ENCODE measurements around the gene ACAA2. TPM values are rescaled to one million over a fixed set of nuclear protein-coding genes. Genes with fewer than 3 reads are reported as not detected.

The ACAA2 gene
- total and polyA plus RNA-seq, 2 experiments from 2014 or later = 91.1 to 126 TPM

DNA sequence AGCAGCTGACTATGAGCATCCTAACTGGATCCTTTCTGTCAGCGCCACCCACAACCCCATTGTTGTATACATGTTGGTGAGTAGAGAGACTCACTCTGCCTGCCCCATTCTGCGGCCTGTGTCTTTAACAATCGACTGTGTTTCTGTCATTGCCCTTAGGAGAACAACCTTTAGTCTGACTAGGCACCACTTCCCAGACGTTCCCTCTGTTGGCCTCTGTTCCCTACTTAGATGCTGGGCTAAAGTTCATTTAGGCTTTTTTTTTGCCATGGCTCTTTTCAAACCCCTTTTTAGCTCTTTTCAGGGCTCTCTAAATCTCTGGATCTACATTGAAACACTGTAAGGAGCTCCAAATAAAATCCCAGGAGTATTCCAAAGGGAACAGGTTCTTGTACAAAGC lies 20.5 kb upstream of the ACAA2 start (continued):
- TF ChIP-seq NANOG (IDR thresholded peaks at IDR 0.05; ENCODE audit: borderline replicate concordance) (no peak), STAT1 (IDR thresholded peaks at IDR 0.05; ENCODE audit: unreplicated experiment) (no peak), ZNF114 (CRISPR knock-in tag; IDR thresholded peaks at IDR 0.05) (no peak)

DNA sequence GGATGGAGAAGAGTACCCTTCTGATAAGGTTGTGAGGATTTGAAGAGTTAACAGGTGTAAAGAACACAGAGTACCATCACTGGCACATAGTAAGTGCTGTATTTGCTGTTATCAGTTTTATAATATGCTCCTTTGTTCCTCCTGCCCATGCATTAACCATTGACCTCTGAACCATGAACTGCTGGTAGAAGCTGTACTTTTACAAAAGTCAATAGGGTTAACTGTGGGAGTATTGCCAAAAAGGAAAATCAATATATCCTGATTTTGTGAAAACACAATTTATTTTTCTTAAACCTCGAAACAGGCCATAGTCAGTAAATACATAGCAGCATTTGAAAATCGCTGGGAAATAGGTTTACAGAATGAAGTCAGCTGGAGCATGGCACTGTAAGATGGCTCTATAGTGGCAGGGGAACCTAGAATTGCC lies 18.9 kb upstream of the ACAA2 start:
- ATAC-seq (no peak), DNase-seq (ENCODE audit: low spot score) (no peak)
- no peak overlapping the region for H3K4me3 Mint-ChIP-seq
- Histone ChIP-seq H3K4me3 (no peak overlapping the region), H2AFZ (no peak overlapping the region), H3F3A (replicated peaks; ENCODE audit: low read depth) (no peaks in the 10 kb centered on the region), H3K4me2 (no peak overlapping the region), H3K9me2 (ENCODE audit: insufficient read depth) (no peaks in the 10 kb centered on the region), H3K27me3 (ENCODE audit: insufficient read depth) (no peaks in the 10 kb centered on the region), H3K36me3 (ENCODE audit: insufficient read depth) (no peaks in the 10 kb centered on the region), H3K27ac (ENCODE audit: low read depth) (no peak overlapping the region), H3K4me1 (ENCODE audit: insufficient read depth) (no peaks in the 10 kb centered on the region), H4K20me1 (replicated peaks; ENCODE audit: insufficient read depth) (no peaks in the 10 kb centered on the region), H3K79me2 (replicated peaks; ENCODE audit: insufficient read depth) (no peaks in the 10 kb centered on the region)
- peaks cover 30% of the 10 kb centered on the region for H3K9me3 Mint-ChIP-seq
- TF ChIP-seq JUNB (IDR thresholded peaks at IDR 0.05; ENCODE audit: unreplicated experiment) (no peak), ZNF331 (CRISPR knock-in tag; IDR thresholded peaks at IDR 0.05; ENCODE audit: low read depth) (no peak)
- no peaks in the 10 kb centered on the region for H3K4me1 Mint-ChIP-seq
- peaks cover 4% of the 10 kb centered on the region for H3K27me3 Mint-ChIP-seq (ENCODE audit: insufficient read depth, low read depth, poor library complexity)
- H3K27ac Mint-ChIP-seq = no peak overlapping the region
- H3K36me3 Mint-ChIP-seq (ENCODE audit: low read depth) = peaks cover 19% of the 10 kb centered on the region

DNA sequence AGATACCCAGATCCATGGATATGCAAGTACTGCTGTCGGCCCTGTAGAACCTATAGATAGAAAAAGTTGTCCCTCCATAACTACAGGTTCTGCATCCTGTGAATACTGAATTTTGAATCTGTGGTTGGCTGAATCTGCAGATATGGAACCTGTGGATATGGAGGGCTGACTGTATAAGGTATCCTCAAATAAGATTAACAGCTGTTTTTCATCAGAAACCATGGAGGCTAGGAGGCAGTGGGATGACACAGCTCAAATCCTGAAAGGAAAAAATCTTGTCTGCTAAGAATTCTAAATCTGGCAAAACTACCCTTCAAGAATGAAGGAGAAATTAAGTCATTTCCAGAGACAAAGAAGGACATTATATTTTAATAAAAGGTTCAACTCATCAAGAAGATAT lies 14.7 kb upstream of the ACAA2 start:
- Histone ChIP-seq H4K20me1 (replicated peaks; ENCODE audit: insufficient read depth) (no peaks in the 10 kb centered on the region), H3K36me3 (ENCODE audit: insufficient read depth) (no peaks in the 10 kb centered on the region), H2AFZ (no peak overlapping the region), H3K27ac (ENCODE audit: low read depth) (no peak overlapping the region), H3K9me2 (ENCODE audit: insufficient read depth) (no peaks in the 10 kb centered on the region), H3F3A (replicated peaks; ENCODE audit: low read depth) (no peaks in the 10 kb centered on the region), H3K4me1 (ENCODE audit: insufficient read depth) (no peaks in the 10 kb centered on the region), H3K79me2 (replicated peaks; ENCODE audit: insufficient read depth) (no peaks in the 10 kb centered on the region), H3K27me3 (ENCODE audit: insufficient read depth) (no peaks in the 10 kb centered on the region), H3K4me3 (no peak overlapping the region), H3K4me2 (no peak overlapping the region)
- H3K36me3 Mint-ChIP-seq (ENCODE audit: low read depth) = peaks cover 33% of the 10 kb centered on the region
- no peak for ATAC-seq
- H3K4me3 Mint-ChIP-seq = no peak overlapping the region
- DNase-seq (ENCODE audit: low spot score) = no peak
- no peak overlapping the region for H3K27ac Mint-ChIP-seq
- H3K4me1 Mint-ChIP-seq = no peaks in the 10 kb centered on the region
- H3K27me3 Mint-ChIP-seq (ENCODE audit: insufficient read depth, low read depth, poor library complexity) = peaks cover 4% of the 10 kb centered on the region
- peaks cover 40% of the 10 kb centered on the region for H3K9me3 Mint-ChIP-seq
- TF ChIP-seq ZNF331 (CRISPR knock-in tag; IDR thresholded peaks at IDR 0.05; ENCODE audit: low read depth) = no peak
- TF ChIP-seq, protein P1, sequence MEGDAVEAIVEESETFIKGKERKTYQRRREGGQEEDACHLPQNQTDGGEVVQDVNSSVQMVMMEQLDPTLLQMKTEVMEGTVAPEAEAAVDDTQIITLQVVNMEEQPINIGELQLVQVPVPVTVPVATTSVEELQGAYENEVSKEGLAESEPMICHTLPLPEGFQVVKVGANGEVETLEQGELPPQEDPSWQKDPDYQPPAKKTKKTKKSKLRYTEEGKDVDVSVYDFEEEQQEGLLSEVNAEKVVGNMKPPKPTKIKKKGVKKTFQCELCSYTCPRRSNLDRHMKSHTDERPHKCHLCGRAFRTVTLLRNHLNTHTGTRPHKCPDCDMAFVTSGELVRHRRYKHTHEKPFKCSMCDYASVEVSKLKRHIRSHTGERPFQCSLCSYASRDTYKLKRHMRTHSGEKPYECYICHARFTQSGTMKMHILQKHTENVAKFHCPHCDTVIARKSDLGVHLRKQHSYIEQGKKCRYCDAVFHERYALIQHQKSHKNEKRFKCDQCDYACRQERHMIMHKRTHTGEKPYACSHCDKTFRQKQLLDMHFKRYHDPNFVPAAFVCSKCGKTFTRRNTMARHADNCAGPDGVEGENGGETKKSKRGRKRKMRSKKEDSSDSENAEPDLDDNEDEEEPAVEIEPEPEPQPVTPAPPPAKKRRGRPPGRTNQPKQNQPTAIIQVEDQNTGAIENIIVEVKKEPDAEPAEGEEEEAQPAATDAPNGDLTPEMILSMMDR (conservative IDR thresholded peaks at IDR 0.05; ENCODE audit: low read depth in 2 of 2) = no peak
- no peak for TF ChIP-seq STAT1 (IDR thresholded peaks at IDR 0.05; ENCODE audit: unreplicated experiment)
- TF ChIP-seq JUNB (IDR thresholded peaks at IDR 0.05; ENCODE audit: unreplicated experiment) = no peak
- no peak for TF ChIP-seq EZH2 (IDR thresholded peaks at IDR 0.05; ENCODE audit: low read depth, unreplicated experiment)
- no peak for TF ChIP-seq NANOG (IDR thresholded peaks at IDR 0.05; ENCODE audit: borderline replicate concordance)
- no peak for TF ChIP-seq EZH2phosphoT487 (IDR thresholded peaks at IDR 0.05; ENCODE audit: unreplicated experiment)
- TF ChIP-seq, protein P2, sequence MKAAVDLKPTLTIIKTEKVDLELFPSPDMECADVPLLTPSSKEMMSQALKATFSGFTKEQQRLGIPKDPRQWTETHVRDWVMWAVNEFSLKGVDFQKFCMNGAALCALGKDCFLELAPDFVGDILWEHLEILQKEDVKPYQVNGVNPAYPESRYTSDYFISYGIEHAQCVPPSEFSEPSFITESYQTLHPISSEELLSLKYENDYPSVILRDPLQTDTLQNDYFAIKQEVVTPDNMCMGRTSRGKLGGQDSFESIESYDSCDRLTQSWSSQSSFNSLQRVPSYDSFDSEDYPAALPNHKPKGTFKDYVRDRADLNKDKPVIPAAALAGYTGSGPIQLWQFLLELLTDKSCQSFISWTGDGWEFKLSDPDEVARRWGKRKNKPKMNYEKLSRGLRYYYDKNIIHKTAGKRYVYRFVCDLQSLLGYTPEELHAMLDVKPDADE (IDR thresholded peaks at IDR 0.05) = no peak
- TF ChIP-seq CREB1 (CRISPR knock-in tag; IDR thresholded peaks at IDR 0.05; ENCODE audit: low read depth) = no peak
- TF ChIP-seq, protein P3, sequence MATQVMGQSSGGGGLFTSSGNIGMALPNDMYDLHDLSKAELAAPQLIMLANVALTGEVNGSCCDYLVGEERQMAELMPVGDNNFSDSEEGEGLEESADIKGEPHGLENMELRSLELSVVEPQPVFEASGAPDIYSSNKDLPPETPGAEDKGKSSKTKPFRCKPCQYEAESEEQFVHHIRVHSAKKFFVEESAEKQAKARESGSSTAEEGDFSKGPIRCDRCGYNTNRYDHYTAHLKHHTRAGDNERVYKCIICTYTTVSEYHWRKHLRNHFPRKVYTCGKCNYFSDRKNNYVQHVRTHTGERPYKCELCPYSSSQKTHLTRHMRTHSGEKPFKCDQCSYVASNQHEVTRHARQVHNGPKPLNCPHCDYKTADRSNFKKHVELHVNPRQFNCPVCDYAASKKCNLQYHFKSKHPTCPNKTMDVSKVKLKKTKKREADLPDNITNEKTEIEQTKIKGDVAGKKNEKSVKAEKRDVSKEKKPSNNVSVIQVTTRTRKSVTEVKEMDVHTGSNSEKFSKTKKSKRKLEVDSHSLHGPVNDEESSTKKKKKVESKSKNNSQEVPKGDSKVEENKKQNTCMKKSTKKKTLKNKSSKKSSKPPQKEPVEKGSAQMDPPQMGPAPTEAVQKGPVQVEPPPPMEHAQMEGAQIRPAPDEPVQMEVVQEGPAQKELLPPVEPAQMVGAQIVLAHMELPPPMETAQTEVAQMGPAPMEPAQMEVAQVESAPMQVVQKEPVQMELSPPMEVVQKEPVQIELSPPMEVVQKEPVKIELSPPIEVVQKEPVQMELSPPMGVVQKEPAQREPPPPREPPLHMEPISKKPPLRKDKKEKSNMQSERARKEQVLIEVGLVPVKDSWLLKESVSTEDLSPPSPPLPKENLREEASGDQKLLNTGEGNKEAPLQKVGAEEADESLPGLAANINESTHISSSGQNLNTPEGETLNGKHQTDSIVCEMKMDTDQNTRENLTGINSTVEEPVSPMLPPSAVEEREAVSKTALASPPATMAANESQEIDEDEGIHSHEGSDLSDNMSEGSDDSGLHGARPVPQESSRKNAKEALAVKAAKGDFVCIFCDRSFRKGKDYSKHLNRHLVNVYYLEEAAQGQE (IDR thresholded peaks at IDR 0.05; ENCODE audit: unreplicated experiment) = no peak

Measured in GM23338 (cell line).